HepG2 (cell line): ENCODE measurements around the gene TLR9. TPM values are rescaled to one million over a fixed set of nuclear protein-coding genes. Genes with fewer than 3 reads are reported as not detected.

Source experiments
- AGO1 ChIP-seq: fragments of 200-400 bp; formaldehyde crosslinking; IDR thresholded peaks from 2 replicates; pipeline ENCODE4 v1.6.1; 2017; ENCODE audit warnings: mild to moderate bottlenecking, low read depth, low read length, moderate library complexity; ENCODE audit not compliant: poor library complexity, severe bottlenecking
- FOSL2 ChIP-seq: sonication (generic); formaldehyde crosslinking; IDR thresholded peaks from 2 replicates; pipeline ENCODE4 v1.4.0; 2020; ENCODE audit warnings: missing genetic modification reagents
- FOXK1 ChIP-seq: sonication (generic); formaldehyde crosslinking; IDR thresholded peaks from 2 replicates; pipeline ENCODE4 v1.4.0; 2020; ENCODE audit warnings: low read depth, missing genetic modification reagents, borderline replicate concordance
- MED1 ChIP-seq: sonication (generic); formaldehyde crosslinking; IDR thresholded peaks from 2 replicates; pipeline ENCODE4 v1.4.0; 2020; ENCODE audit warnings: missing genetic modification reagents
- MED8 ChIP-seq: sonication (generic); formaldehyde crosslinking; IDR thresholded peaks from 2 replicates; pipeline ENCODE4 v1.8.1; 2023; ENCODE audit warnings: mild to moderate bottlenecking, missing genetic modification reagents; ENCODE audit not compliant: insufficient replicate concordance
- MIER3 ChIP-seq: IDR thresholded peaks from 2 replicates; pipeline ENCODE4 v1.6.1; 2016; ENCODE audit warnings: missing compliant biosample characterization, borderline replicate concordance
- NONO ChIP-seq, 2 experiments: fragments of 450-650 bp in 1 of 2; sonication (generic) in 1 of 2; formaldehyde crosslinking in 1 of 2; IDR thresholded peaks in 1 of 2; conservative IDR thresholded peaks in 1 of 2; 2 replicates each; pipeline versions ENCODE4 v1.6.1 to v1.8.0; 2017 to 2022; ENCODE audit warnings: mild to moderate bottlenecking in 1 of 2, missing genetic modification reagents in 1 of 2, moderate library complexity in 1 of 2
- PRDM15 ChIP-seq: sonication (generic); formaldehyde crosslinking; IDR thresholded peaks from 2 replicates; pipeline ENCODE4 v1.4.0; 2020; ENCODE audit warnings: missing genetic modification reagents
- ZFP91 ChIP-seq: sonication (generic); formaldehyde crosslinking; IDR thresholded peaks from 2 replicates; pipeline ENCODE4 v1.9.0; 2022; ENCODE audit warnings: missing genetic modification reagents, mild to moderate bottlenecking, borderline replicate concordance
- ZMYM2 ChIP-seq: sonication (generic); formaldehyde crosslinking; IDR thresholded peaks from 2 replicates; pipeline ENCODE4 v1.8.0; 2022; ENCODE audit warnings: mild to moderate bottlenecking, missing genetic modification reagents
- ZNF12 ChIP-seq: sonication (generic); formaldehyde crosslinking; IDR thresholded peaks from 2 replicates; pipeline ENCODE4 v1.5.0; 2020; ENCODE audit warnings: missing genetic modification reagents
- ZNF251 ChIP-seq: sonication (generic); formaldehyde crosslinking; IDR thresholded peaks from 2 replicates; pipeline ENCODE4 v1.9.0; 2021; ENCODE audit warnings: mild to moderate bottlenecking, missing genetic modification reagents
- ZNF253 ChIP-seq: sonication (generic); formaldehyde crosslinking; IDR thresholded peaks from 2 replicates; pipeline ENCODE4 v1.8.0; 2022; ENCODE audit warnings: mild to moderate bottlenecking, missing genetic modification reagents, borderline replicate concordance
- ZNF280B ChIP-seq: sonication (generic); formaldehyde crosslinking; IDR thresholded peaks from 2 replicates; pipeline ENCODE4 v1.5.0; 2020; ENCODE audit warnings: missing genetic modification reagents, mild to moderate bottlenecking, borderline replicate concordance
- ZNF354B ChIP-seq: sonication (generic); formaldehyde crosslinking; IDR thresholded peaks from 2 replicates; pipeline ENCODE4 v1.8.0; 2022; ENCODE audit warnings: mild to moderate bottlenecking, missing genetic modification reagents
- ZNF687 ChIP-seq: sonication (generic); formaldehyde crosslinking; IDR thresholded peaks from 2 replicates; pipeline ENCODE4 v1.5.1; 2020; ENCODE audit warnings: mild to moderate bottlenecking, missing genetic modification reagents, moderate library complexity
- polyA plus RNA-seq, 8 experiments: library from polyadenylated mRNA; depleted of rRNA in 3 of 8; stranded (reverse) in 7 of 8; unstranded in 1 of 8; fragments of >200 nt; fragmentation: Illumina TruSeq in 4 of 8; extraction: Trizol in 4 of 8; gene quantifications; 2 replicates each; pipeline versions ENCODE4 v1.2.1 to v1.2.3, GENCODE V29; 2011 to 2016; ENCODE audit warnings: low read depth in 4 of 8, missing spikeins in 1 of 8, mixed read lengths in 1 of 8; ENCODE audit not compliant: insufficient read depth in 1 of 8
- total RNA-seq, 5 experiments: library from RNA; depleted of rRNA; stranded (reverse); fragments of >200 nt; fragmentation: Illumina TruSeq; extraction: Trizol; gene quantifications; 2 replicates each; pipeline ENCODE4 v1.2.3, GENCODE V29; 2016; ENCODE audit warnings: low read depth in 1 of 5

Gene TLR9
- total and polyA plus RNA-seq, 2 of the 13 experiments (the other 11 are each of a cell fraction or from before 2014, with no cell fraction given): not detected

- peak; percentile 15; the same call in 1 of the 2 replicates for TF ChIP-seq ZFP91
- no peak for TF ChIP-seq MED1 (CRISPR knock-in tag)
- TF ChIP-seq FOXK1: no peak
- TF ChIP-seq PRDM15 (CRISPR knock-in tag): no peak
- TF ChIP-seq MIER3: peak; percentile 28; the same call in 1 of the 2 replicates
- TF ChIP-seq NONO (IDR thresholded peaks at IDR 0.05): no peak
- TF ChIP-seq NONO (CRISPR knock-in tag; conservative IDR thresholded peaks at IDR 0.05): peak; percentile 46; the same call in 1 of the 2 replicates
- no peak for TF ChIP-seq ZMYM2
- TF ChIP-seq ZNF251 (CRISPR knock-in tag): no peak
- TF ChIP-seq ZNF687: peak; percentile 24; the same call in 1 of the 2 replicates
- 0 out of 2 replicates have a peak, but pooled peaks have one; percentile 64 for TF ChIP-seq ZNF253 (CRISPR knock-in tag)
- TF ChIP-seq MED8 (CRISPR knock-in tag): no peak
- TF ChIP-seq ZNF280B: no peak
- TF ChIP-seq AGO1: no peak
- peak; percentile 81 for TF ChIP-seq FOSL2 (CRISPR knock-in tag)
- TF ChIP-seq ZNF12 (CRISPR knock-in tag): peak; percentile 99
- no peak for TF ChIP-seq ZNF354B (CRISPR knock-in tag)
These were observed 14.8 kb upstream of the TLR9 start (continued) for GRCh38 chr3:52240059-52240885.
